Esophagus (tissue), 2 donors: ENCODE measurements around the gene THTPA. TPM values are rescaled to one million over a fixed set of nuclear protein-coding genes. Genes with fewer than 3 reads are reported as not detected.

Source experiments
- H3K27ac ChIP-seq, 2 donors: one replicate each; pipeline ENCODE4 v1.5.1; 2013; ENCODE audit warnings: low read depth in 2 of 2, mild to moderate bottlenecking in 2 of 2, inconsistent platforms in 1 of 2, low read length in 1 of 2, moderate library complexity in 1 of 2
- H3K27me3 ChIP-seq, 2 donors: one replicate each; pipeline ENCODE4 v1.6.1; 2013; ENCODE audit warnings: low read length in 2 of 2, control low read depth in 1 of 2, mild to moderate bottlenecking in 1 of 2; ENCODE audit not compliant: insufficient read depth in 2 of 2, control insufficient read depth in 1 of 2
- H3K36me3 ChIP-seq, 2 donors: one replicate each; pipeline ENCODE4 v1.6.1; 2013; ENCODE audit warnings: low read length in 1 of 2; ENCODE audit not compliant: control insufficient read depth in 2 of 2, insufficient read depth in 2 of 2
- H3K4me1 ChIP-seq, 2 donors: one replicate each; pipeline ENCODE4 v1.6.1; 2013; ENCODE audit warnings: low read length in 1 of 2; ENCODE audit not compliant: control insufficient read depth in 2 of 2, insufficient read depth in 2 of 2
- H3K4me3 ChIP-seq, 2 donors: one replicate each; pipeline ENCODE4 v1.5.1; 2013; ENCODE audit warnings: low read length in 2 of 2, mild to moderate bottlenecking in 2 of 2, low read depth in 1 of 2, moderate library complexity in 1 of 2
- H3K9me3 ChIP-seq, 2 donors: one replicate each; pipeline ENCODE4 v1.6.1; 2013; ENCODE audit warnings: mild to moderate bottlenecking in 2 of 2, low read depth in 1 of 2, low read length in 1 of 2, moderate library complexity in 1 of 2; ENCODE audit not compliant: control insufficient read depth in 2 of 2, insufficient read depth in 1 of 2
- WGBS, 2 donors: extraction: QIAGEN DNeasy Blood & Tissue Kit; methylation state at CpG; one replicate each; pipeline ENCODE4 v1.1.7; 2013; 5-methylcytosine and 5-hydroxymethylcytosine counted together
- polyA plus RNA-seq, 2 donors: library from polyadenylated mRNA; stranded (reverse); fragments of 200-250 nt; gene quantifications; one replicate each; pipeline ENCODE4 v1.2.3, GENCODE V29; 2013
- donor health status: healthy with polysubstance abuse.
- donor health status: Bipolar disorder and iron deficiency.

The THTPA gene
- polyA plus RNA-seq, 2 donors = 7.8 to 8.3 TPM

- Histone ChIP-seq H3K9me3 (no peaks in the 10 kb centered on the region), H3K36me3 (peaks cover 8 to 36% of the 10 kb centered on the region in 2 donors), H3K4me3 (no peak overlapping the region), H3K4me1 (peaks cover 0 to 9% of the 10 kb centered on the region in 2 donors), H3K27me3 (no peaks in the 10 kb centered on the region), H3K27ac (no peak overlapping the region)
- WGBS, 2 donors = 88 to 92% methylated on average over 11 of the region's 11 CpGs
Measured at GRCh38 chr14:23565626-23566025, 9.6 kb downstream of the THTPA start.

GRCh38 chr14:23566112-23566777 is 10.2 kb downstream of the THTPA start:
- H3K4me1 ChIP-seq = peaks cover 0 to 9% of the 10 kb centered on the region in 2 donors
- WGBS, 2 donors = 88 to 89% methylated on average over 10 of the region's 10 CpGs
- H3K27me3 ChIP-seq = no peaks in the 10 kb centered on the region
- no peak overlapping the region for H3K27ac ChIP-seq
- no peaks in the 10 kb centered on the region for H3K9me3 ChIP-seq
- peaks cover 3 to 32% of the 10 kb centered on the region in 2 donors for H3K36me3 ChIP-seq
- H3K4me3 ChIP-seq = peak overlapping the region in 1 of 2 donors; percentile 57

DNA sequence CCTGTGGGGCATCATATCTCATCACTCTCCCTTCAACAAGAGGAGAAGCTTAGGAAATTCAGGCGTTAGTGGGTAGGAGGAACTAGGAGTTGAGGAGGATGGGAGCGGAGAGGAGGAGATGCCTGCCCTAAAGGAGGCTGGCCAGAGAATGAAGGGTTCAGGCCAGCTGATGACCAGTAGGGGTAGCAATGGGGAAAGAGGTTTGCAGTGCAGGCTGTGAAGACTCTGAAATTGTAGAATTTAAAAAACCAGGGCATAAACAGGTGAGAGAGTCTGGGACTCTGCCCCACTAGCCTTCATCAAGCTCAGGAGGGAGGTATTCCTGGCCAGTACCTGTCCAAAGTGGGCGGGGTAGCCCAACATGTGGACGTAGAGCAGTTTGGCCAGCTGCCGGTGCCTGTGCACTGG is 10.7 kb downstream of the THTPA start:
- 10 to 14% methylated on average over 5 of the region's 5 CpGs for WGBS, 2 donors
- peak overlapping the region; percentile 65 to 66 for H3K27ac ChIP-seq
- H3K4me1 ChIP-seq = peaks cover 0 to 9% of the 10 kb centered on the region in 2 donors

DNA sequence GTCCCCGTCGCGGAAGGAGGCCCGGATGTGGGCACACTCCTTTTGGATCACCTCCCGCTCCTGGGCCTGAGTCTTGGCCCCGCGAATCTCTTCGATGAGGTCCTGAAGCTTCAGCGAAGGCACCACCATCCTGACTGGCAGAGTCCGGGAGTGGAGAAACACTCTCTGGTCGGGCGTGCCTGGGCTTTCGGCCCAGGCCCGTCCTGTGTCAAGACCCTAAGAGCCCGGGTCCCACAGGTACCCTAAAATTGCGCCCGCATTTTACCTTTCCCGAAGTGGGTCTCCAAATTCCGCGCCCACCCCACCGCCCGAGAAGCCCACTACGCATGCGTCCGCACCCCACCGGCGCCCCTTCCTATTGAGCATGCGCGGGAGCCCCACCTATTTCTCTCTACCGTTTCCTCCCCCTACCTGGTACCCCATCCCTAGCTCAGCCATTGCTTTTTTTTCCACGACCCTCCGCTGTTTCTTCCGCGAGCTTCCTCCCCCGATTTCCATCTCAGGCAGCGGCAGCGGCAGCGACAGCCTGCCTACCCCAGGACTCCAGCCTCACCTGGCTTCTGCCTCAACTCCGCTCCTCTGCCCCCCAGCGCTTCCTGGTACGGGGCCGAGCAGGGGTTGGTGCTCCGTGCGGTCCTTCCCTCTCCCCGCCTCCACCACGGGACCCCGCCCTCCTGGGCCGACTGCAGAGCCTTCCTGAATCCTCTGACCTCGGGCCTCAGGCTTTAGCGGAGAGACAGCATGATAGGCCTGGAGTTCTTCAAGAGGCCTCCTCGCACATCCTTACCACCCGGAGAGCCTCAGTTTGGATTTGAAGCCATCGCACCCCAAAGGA is 11.3 kb downstream of the THTPA start, which contains the start of gene AP1G2:
Gene AP1G2 (minus strand): TSS at position 606 of the 835 bp plus-strand sequence. CDS start 477 bp downstream, at position 129.
- H3K36me3 ChIP-seq = peaks cover 0 to 21% of the 10 kb centered on the region in 2 donors
- H3K9me3 ChIP-seq = no peaks in the 10 kb centered on the region
- peaks cover 0 to 9% of the 10 kb centered on the region in 2 donors for H3K4me1 ChIP-seq
- 1% methylated on average over 53 of the region's 53 CpGs for WGBS, 2 donors
- H3K27me3 ChIP-seq = no peaks in the 10 kb centered on the region
- H3K4me3 ChIP-seq = peak within 1 kb of the TSS; percentile 57 to 74
- H3K27ac ChIP-seq = peak within 1 kb of the TSS; percentile 65 to 66

More for the DNA sequence above, 10.7 kb downstream of the THTPA start:
- H3K4me3 ChIP-seq = peak overlapping the region; percentile 57 to 74
- H3K36me3 ChIP-seq = peaks cover 3 to 27% of the 10 kb centered on the region in 2 donors
- no peaks in the 10 kb centered on the region for H3K27me3 ChIP-seq
- no peaks in the 10 kb centered on the region for H3K9me3 ChIP-seq

GRCh38 chr14:23568021-23568599 is 12.0 kb downstream of the THTPA start:
- H3K4me3 ChIP-seq = peak overlapping the region in 1 of 2 donors; percentile 57
- no peaks in the 10 kb centered on the region for H3K9me3 ChIP-seq
- H3K36me3 ChIP-seq = peaks cover 0 to 19% of the 10 kb centered on the region in 2 donors
- no peaks in the 10 kb centered on the region for H3K27me3 ChIP-seq
- H3K27ac ChIP-seq = peak overlapping the region; percentile 65 to 66
- 70 to 72% methylated on average over 2 of the region's 2 CpGs for WGBS, 2 donors
- H3K4me1 ChIP-seq = peaks cover 0 to 9% of the 10 kb centered on the region in 2 donors

- H3K4me3 ChIP-seq = no peak overlapping the region
- 57 to 60% methylated on average over 6 of the region's 6 CpGs for WGBS, 2 donors
- H3K9me3 ChIP-seq = no peaks in the 10 kb centered on the region
- no peak overlapping the region for H3K27ac ChIP-seq
- no peaks in the 10 kb centered on the region for H3K27me3 ChIP-seq
- peaks cover 0 to 13% of the 10 kb centered on the region in 2 donors for H3K36me3 ChIP-seq
- H3K4me1 ChIP-seq = peaks cover 0 to 9% of the 10 kb centered on the region in 2 donors
Measured at GRCh38 chr14:23568600-23569331, 12.7 kb downstream of the THTPA start.

DNA sequence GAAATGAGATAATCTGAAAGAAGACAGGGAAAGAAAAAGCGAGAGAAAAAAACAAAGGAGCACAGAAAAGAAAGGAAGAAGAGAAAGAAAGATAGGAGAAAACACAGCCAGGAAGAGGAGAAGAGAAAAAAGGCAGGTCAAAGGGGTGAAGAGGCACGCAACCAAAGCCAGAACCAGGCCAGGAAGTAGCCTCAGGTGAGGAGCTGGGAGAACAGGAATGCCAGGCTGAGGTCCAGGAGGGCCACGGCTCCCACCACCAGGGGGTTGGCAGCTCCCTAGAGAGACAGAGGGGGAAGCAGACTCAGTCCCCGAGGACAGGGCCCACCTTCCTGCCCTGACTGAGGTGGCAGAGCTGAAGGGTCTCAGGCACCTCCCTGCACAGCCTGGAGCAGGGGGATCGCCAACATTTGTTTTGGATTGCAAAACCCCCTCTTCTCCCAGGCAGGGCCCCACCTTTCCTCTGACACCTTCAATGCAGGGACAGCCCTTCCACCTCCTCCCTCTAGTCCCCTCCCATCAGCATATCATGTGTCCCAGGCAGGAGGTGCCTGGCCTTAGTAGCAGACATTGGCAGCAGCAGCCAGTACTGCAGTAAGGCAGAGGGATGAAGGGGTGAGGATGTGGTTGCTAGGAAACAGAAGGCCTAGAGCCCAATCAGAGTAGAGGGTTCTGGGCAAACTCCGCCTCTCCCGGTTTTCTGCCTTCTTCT is 13.5 kb downstream of the THTPA start:
- Histone ChIP-seq H3K4me3 (no peak overlapping the region), H3K27ac (peak overlapping the region in 1 of 2 donors; percentile 43), H3K4me1 (peaks cover 0 to 9% of the 10 kb centered on the region in 2 donors), H3K36me3 (peaks cover 0 to 6% of the 10 kb centered on the region in 2 donors), H3K9me3 (no peaks in the 10 kb centered on the region), H3K27me3 (no peaks in the 10 kb centered on the region)
- 53 to 59% methylated on average over 7 of the region's 7 CpGs for WGBS, 2 donors

- Histone ChIP-seq H3K4me3 (no peak overlapping the region), H3K27me3 (peaks cover 0 to 2% of the 10 kb centered on the region in 2 donors), H3K27ac (no peak overlapping the region), H3K4me1 (peaks cover 0 to 9% of the 10 kb centered on the region in 2 donors), H3K36me3 (peaks cover 0 to 2% of the 10 kb centered on the region in 2 donors), H3K9me3 (no peaks in the 10 kb centered on the region)
- 86 to 89% methylated on average over 22 to 23 of the region's 23 CpGs for WGBS, 2 donors
Measured at GRCh38 chr14:23570806-23571483, 14.9 kb downstream of the THTPA start.
